Lower leg skin (tissue), 3 donors: ENCODE measurements around the gene RASSF5.

Experiments
- POLR2A ChIP-seq, 2 donors: fragments of 450-650 bp; IDR thresholded peaks; one replicate each; pipeline ENCODE4 v1.6.1; 2016 to 2017; ENCODE audit warnings: antibody characterized with exemption in 2 of 2, mild to moderate bottlenecking in 1 of 2, moderate library complexity in 1 of 2
- TF ChIP-seq, protein P1 (sequence below), 3 donors: fragments of 450-650 bp; IDR thresholded peaks; one replicate each; pipeline ENCODE4 v1.5.1; 2016; ENCODE audit warnings: antibody characterized with exemption in 3 of 3, mild to moderate bottlenecking in 3 of 3, moderate library complexity in 2 of 3

DNA sequence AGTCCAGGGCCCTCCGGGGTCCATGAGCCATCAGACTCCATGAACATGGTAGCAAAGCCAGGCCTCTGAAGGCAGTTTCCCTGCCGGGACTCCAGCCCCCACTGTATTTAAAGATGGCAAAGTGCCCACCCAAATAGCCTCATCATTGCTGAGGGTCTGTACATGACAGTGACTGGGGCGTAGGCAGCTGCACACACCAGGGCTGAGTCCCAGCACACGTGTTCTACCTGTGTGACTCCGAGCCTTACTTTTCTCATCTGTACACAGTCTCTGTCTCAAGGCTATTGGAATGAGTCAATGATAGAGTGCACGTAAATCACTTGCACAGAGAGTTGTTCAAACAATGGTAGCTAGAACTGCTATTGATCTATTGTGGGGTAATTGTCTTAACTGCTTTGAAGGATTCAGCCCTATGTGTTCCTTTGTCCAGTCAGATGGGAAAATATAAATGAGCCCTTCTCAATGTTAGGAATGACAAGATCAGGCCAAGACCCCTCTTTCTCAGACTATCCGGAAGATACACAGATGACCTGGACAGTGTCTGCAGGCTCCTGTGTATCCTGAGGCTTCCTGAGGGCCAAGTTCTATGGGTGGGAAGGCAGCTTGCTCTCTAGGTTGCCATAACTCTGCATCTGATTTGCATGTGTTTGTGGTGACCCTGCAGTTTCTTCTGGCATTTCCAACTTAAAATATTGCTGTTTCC is 48.9 kb downstream of the RASSF5 start:
- TF ChIP-seq, protein P1, sequence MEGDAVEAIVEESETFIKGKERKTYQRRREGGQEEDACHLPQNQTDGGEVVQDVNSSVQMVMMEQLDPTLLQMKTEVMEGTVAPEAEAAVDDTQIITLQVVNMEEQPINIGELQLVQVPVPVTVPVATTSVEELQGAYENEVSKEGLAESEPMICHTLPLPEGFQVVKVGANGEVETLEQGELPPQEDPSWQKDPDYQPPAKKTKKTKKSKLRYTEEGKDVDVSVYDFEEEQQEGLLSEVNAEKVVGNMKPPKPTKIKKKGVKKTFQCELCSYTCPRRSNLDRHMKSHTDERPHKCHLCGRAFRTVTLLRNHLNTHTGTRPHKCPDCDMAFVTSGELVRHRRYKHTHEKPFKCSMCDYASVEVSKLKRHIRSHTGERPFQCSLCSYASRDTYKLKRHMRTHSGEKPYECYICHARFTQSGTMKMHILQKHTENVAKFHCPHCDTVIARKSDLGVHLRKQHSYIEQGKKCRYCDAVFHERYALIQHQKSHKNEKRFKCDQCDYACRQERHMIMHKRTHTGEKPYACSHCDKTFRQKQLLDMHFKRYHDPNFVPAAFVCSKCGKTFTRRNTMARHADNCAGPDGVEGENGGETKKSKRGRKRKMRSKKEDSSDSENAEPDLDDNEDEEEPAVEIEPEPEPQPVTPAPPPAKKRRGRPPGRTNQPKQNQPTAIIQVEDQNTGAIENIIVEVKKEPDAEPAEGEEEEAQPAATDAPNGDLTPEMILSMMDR (IDR thresholded peaks at IDR 0.05), result no peak
- no peak for TF ChIP-seq POLR2A (IDR thresholded peaks at IDR 0.05)
